ENCODE results near the gene ITPKA. TPM values are rescaled to one million over a fixed set of nuclear protein-coding genes. Genes with fewer than 3 reads are reported as not detected.

The ITPKA gene
- total and polyA plus RNA-seq, 2 of the 13 experiments (the other 11 are each of a cell fraction or from before 2014, with no cell fraction given) = 13.2 to 41.3 TPM

- TF ChIP-seq ZNF318 (CRISPR knock-in tag; IDR thresholded peaks at IDR 0.05) (no peak), XRCC5 (optimal IDR thresholded peaks at IDR 0.05; ENCODE audit: low read length) (peak; percentile 43), MXD3 (CRISPR knock-in tag; IDR thresholded peaks at IDR 0.05) (peak; percentile 66), ETV6 (CRISPR knock-in tag; conservative IDR thresholded peaks at IDR 0.05) (no peak), ZNF576 (CRISPR knock-in tag; IDR thresholded peaks at IDR 0.05) (no peak), ZNF597 (CRISPR knock-in tag; IDR thresholded peaks at IDR 0.05) (no peak), ZUFSP (CRISPR knock-in tag; IDR thresholded peaks at IDR 0.05; ENCODE audit: borderline replicate concordance) (no peak), BCL3 (CRISPR knock-in tag; IDR thresholded peaks at IDR 0.05) (0 out of 2 replicates have a peak, but pooled peaks have one; percentile 65), ZBTB10 (CRISPR knock-in tag; IDR thresholded peaks at IDR 0.05; ENCODE audit: borderline replicate concordance) (peak; percentile 44; the same call in 1 of the 2 replicates), PTBP1 (IDR thresholded peaks at IDR 0.05; ENCODE audit: low read depth, low read length, poor library complexity, severe bottlenecking) (no peak), ZNF496 (CRISPR knock-in tag; IDR thresholded peaks at IDR 0.05; ENCODE audit: insufficient replicate concordance) (no peak)
Measured at GRCh38 chr15:41493205-41493901, at the start of gene ITPKA (continued).
